CD4-positive, alpha-beta T cell treated with Interferon gamma for 1 hour (primary cell): Measurements from ENCODE around the gene TGFA.

Source experiments
- DNase-seq: peaks from one replicate; pipeline ENCODE4 v3.0.0-alpha.2; 2020

TGFA gene

GRCh38 chr2:70403267-70404053 is 150.2 kb downstream of the TGFA start:
- DNase-seq: no peak

- no peak for DNase-seq
Measured at GRCh38 chr2:70400539-70400938, 153.1 kb downstream of the TGFA start.

GRCh38 chr2:70399046-70399445 is 154.6 kb downstream of the TGFA start:
- DNase-seq: no peak
